Activated naive CD8-positive, alpha-beta T cell treated with anti-CD3 and anti-CD28 coated beads, Interleukin-2, amount 50 U/mL, for 24 hours (primary cell): ENCODE measurements around the gene DGKZ.

ENCODE experiments used
- ATAC-seq: fragments of 150-1000 bp; cut with Tn5 transposase; one replicate; pipeline ENCODE4 v1.10.0; 2021
- DNase-seq: peaks from one replicate; pipeline ENCODE4 v3.0.0; 2021
- H3K27ac Mint-ChIP-seq: one replicate; pipeline ENCODE4 v1.8.0; 2021; ENCODE audit warnings: mild to moderate bottlenecking, mixed read lengths
- H3K27me3 Mint-ChIP-seq: one replicate; pipeline ENCODE4 v1.8.0; 2021; ENCODE audit warnings: mixed read lengths
- H3K36me3 Mint-ChIP-seq: one replicate; pipeline ENCODE4 v1.8.0; 2021; ENCODE audit warnings: low read depth, mixed read lengths
- H3K4me1 Mint-ChIP-seq: one replicate; pipeline ENCODE4 v1.8.0; 2021; ENCODE audit warnings: mixed read lengths
- H3K4me3 Mint-ChIP-seq: one replicate; pipeline ENCODE4 v1.8.0; 2021; ENCODE audit warnings: mild to moderate bottlenecking, moderate library complexity, mixed read lengths
- H3K9me3 Mint-ChIP-seq: one replicate; pipeline ENCODE4 v1.8.0; 2021; ENCODE audit warnings: mixed read lengths

DGKZ gene

DNA sequence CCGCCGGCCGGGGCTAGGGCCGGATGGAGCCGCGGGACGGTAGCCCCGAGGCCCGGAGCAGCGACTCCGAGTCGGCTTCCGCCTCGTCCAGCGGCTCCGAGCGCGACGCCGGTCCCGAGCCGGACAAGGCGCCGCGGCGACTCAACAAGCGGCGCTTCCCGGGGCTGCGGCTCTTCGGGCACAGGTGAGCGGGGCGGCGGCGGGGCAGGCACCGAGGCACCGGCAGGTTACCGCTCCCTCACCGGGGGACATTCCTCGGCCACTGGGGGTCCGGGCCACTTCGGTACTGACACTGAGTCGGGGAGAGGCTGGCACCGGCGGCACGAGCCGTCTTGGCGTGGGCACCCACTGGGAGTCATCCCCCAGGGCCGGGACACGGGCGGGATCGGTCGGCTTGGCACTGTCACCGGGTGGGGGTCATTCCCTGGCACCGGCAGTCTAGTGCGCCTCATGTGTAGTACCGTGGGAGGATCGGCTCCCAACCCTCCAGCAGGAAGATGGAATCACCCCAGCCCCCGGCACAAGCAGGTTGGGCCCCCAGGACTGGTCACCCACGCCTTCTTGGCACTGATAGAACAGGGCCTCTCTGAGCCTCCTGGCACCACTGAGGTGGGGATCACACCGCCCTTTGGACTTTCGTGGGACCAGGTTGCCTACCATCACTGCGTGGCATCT, 511 bp downstream of the DGKZ start:
- Mint-ChIP-seq H3K4me1 (peaks cover 82% of the 10 kb centered on the region), H3K4me3 (peak overlapping the region; percentile 89), H3K9me3 (no peaks in the 10 kb centered on the region), H3K27ac (peak overlapping the region; percentile 93), H3K36me3 (peaks cover 3% of the 10 kb centered on the region), H3K27me3 (peaks cover 2% of the 10 kb centered on the region)
- DNase-seq (no peak), ATAC-seq (no peak)

DNA sequence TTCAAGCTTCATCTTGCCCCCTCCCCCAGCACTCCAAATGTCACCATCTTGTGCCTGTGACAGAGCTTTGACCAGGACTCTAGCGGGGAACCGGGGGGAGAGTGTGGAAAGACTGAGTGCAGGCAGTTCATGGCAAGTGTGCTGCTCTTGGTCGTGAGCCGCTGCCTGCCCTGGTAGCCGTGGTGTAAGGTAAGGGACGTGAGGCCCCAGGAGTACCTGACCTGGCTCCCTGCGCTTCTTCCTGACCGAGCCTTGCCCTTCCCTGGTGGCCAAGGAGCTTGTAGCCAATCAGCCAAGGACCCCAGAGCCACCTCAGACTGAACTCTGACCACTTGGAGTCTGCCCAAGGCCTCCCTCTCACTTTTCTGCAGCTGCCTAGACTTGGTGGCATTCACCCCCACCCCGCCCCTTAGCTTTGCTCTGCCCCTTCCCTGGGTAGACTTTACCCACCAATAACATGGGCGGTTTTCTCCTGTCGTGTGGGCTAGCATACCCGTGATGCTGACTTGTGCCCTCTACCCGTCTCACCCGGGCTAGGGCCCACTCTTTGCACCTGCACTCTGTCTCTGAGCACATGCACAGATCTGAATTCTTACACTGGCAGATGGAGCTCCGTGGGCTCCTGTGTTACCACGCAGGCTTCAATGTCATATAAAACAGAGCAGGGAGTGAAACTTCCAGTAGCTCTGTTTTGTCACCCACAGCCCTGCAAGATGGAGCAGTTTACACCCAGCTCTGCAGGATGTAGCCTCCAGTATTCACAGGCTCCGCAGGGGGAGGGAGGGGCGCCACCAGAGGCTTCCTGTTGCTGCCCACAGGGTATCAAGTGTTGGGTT, 1.5 kb downstream of the DGKZ start:
- ATAC-seq = peak; percentile 47
- peaks cover 3% of the 10 kb centered on the region for H3K36me3 Mint-ChIP-seq
- peak; percentile 61 for DNase-seq
- peaks cover 2% of the 10 kb centered on the region for H3K27me3 Mint-ChIP-seq
- H3K4me3 Mint-ChIP-seq = peak overlapping the region; percentile 89
- peaks cover 84% of the 10 kb centered on the region for H3K4me1 Mint-ChIP-seq
- peak overlapping the region; percentile 93 for H3K27ac Mint-ChIP-seq
- H3K9me3 Mint-ChIP-seq = no peaks in the 10 kb centered on the region

DNA sequence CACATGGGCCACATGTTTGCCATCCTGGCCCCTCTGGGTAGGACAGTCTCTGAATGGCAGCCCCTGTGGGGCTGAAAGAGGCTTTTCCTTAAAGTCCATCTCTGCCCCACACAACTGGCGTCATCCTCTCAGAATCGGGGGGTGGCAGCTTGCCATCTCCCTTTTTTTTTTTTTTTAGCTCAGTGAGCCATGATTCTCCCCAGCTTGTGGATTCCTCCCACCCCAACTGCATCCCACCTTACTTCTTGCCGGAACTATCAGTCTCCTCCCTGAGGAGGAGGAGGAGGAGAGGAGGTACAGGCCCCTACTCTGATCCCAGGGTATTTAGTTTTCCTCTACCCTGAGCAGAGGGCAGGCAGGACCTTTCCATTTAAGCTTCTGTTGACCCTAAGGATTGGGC, 3.4 kb downstream of the DGKZ start:
- H3K4me3 Mint-ChIP-seq = no peak overlapping the region
- peak overlapping the region; percentile 60 for H3K27ac Mint-ChIP-seq

DNA sequence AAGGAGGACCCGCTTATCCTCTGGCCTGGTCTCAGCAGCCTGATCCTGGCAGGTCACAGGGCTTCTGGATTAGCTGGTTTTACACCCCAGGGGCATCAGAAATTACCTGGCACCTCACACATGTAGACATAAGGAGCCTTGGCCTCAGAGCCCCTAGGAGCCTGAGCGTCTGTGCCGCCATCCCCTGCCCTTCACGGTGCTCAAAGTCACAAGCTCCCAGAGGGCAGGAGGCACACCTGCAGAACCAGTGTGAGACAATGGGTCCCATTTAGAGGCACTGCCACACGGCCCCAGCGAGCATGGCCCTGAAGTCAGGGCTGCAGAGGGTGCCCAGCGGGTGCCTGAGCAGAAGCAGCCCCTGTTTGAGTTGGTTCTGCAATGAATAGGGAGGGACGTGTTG, 3.9 kb downstream of the DGKZ start:
- Mint-ChIP-seq H3K36me3 (peaks cover 3% of the 10 kb centered on the region), H3K27ac (peak overlapping the region; percentile 69), H3K4me3 (peak overlapping the region; percentile 74), H3K4me1 (peaks cover 81% of the 10 kb centered on the region), H3K27me3 (peaks cover 2% of the 10 kb centered on the region), H3K9me3 (no peaks in the 10 kb centered on the region)
- DNase-seq (no peak), ATAC-seq (no peak)

More for the DNA sequence above, 3.4 kb downstream of the DGKZ start:
- ATAC-seq = no peak
- H3K36me3 Mint-ChIP-seq = peaks cover 3% of the 10 kb centered on the region
- no peaks in the 10 kb centered on the region for H3K9me3 Mint-ChIP-seq
- H3K27me3 Mint-ChIP-seq = peaks cover 2% of the 10 kb centered on the region
- no peak for DNase-seq
- H3K4me1 Mint-ChIP-seq = peaks cover 83% of the 10 kb centered on the region

DNA sequence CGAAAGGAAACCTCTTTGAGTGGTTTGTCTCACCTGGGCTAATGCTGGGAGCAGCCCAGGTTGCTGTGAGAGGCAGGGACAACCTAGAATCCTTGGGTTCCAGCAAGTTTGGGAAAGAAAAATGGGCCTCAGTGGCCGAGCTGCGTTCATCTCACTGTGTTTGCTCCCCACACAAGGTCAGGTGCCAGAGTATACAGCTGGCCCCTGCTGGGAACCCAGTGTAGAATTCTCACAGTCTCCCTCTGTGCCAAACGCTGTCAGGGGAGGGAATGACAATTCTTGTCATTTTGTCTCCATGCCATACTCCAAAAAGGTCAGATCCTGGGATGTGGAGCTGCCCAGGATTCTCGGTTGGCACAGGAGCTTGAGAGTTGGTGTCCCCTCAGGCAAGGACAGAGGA, 4.3 kb downstream of the DGKZ start:
- H3K4me1 Mint-ChIP-seq = peaks cover 81% of the 10 kb centered on the region
- peaks cover 3% of the 10 kb centered on the region for H3K36me3 Mint-ChIP-seq
- H3K27ac Mint-ChIP-seq = peak overlapping the region; percentile 80
- peak overlapping the region; percentile 74 for H3K4me3 Mint-ChIP-seq
- peaks cover 2% of the 10 kb centered on the region for H3K27me3 Mint-ChIP-seq
- no peaks in the 10 kb centered on the region for H3K9me3 Mint-ChIP-seq
- DNase-seq (no peak), ATAC-seq (no peak)

DNA sequence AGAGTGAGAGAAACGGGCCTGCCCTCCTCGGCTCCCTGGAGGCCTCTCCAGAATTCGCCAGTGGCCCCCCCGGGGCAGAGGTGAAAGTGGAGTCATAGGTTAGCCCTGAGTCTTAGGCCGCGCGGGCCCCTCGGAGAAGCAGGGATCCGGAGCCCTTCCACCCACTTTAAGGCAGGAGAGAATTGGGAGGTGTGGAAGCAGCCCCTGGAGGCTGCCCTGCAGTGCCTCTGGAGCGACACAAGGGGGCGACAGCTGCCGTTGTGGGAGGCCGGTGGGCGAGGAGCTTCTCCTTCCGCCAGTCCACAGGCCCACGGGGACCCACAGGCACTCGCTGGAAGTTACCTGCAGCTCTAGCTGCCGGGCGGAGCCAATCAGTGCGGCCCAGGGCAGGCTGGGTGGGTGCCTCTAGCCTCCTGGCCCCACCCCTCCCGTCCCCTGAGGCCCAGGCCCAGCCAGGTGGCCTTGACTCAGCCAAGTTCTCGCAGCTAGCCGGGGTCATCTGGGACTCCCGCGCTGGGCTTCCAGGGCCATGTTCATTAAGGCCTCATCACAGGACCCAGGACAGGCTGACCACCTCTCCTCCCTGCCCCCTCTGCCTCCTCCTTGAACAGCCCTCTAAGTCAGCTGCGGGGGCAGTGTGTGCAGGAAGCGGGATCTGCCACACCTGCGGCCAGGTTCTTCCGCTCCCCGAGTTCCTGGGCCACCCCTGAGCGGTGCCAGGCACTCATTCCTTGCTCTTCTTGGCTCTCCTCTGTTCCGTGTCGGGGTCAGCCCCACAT, 5.0 kb downstream of the DGKZ start:
- Mint-ChIP-seq H3K36me3 (peaks cover 3% of the 10 kb centered on the region), H3K27me3 (no peaks in the 10 kb centered on the region), H3K27ac (peak overlapping the region; percentile 80), H3K9me3 (no peaks in the 10 kb centered on the region), H3K4me1 (peaks cover 82% of the 10 kb centered on the region), H3K4me3 (peak overlapping the region; percentile 74)
- peak; percentile 81 for DNase-seq
- ATAC-seq = peak; percentile 30

DNA sequence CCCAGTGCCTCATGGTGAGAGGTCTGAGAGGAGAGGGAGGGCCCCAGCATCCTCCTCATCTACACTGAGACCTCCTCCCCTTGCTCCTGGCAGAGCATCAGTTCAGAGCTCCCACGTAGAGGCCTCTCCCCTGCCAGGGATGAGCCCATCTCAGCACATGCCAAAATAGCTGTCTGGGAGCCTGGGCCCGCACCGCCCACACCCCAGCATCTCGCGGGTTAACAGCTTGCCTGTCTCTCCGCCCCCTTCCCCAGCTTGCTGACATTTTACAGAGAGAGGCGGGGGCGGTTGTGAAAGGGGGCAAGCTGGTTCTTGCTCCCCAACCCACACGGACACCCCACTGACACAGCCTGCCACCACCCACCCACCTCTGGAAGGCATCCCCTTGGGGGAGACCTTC, 6.4 kb downstream of the DGKZ start:
- no peaks in the 10 kb centered on the region for H3K27me3 Mint-ChIP-seq
- H3K27ac Mint-ChIP-seq = peak overlapping the region; percentile 80
- DNase-seq = peak; percentile 73

DNA sequence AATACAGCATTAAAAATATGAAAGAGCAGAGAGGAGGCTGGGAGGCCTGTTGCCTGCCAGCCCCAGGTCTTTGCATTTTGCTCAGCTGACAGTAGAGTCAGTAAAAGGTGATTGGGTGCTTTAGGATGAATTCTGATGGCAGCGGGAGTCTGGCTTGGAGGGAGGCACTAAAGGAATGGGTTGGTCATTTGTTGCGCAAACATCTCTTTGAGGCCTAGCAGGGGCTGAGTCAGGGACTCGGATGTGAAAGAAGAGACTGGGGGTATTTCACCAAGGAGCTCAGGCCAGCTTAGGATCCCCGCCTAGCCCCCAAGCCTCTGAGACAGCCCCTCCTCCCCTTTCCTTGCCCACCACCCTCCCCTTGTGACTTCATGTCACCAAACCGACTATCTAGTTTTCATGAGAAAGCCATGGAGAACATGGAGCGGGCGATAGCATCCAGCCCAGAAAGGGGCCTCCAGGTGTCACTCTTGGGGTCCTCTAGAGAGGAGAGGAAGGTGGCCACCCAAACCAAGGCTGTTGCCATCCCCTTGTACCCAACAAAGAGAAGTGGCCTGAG, 9.7 kb downstream of the DGKZ start:
- no peak overlapping the region for H3K4me3 Mint-ChIP-seq
- peaks cover 76% of the 10 kb centered on the region for H3K4me1 Mint-ChIP-seq
- no peaks in the 10 kb centered on the region for H3K36me3 Mint-ChIP-seq
- ATAC-seq (no peak), DNase-seq (no peak)
- peak overlapping the region; percentile 45 for H3K27ac Mint-ChIP-seq
- H3K9me3 Mint-ChIP-seq = no peaks in the 10 kb centered on the region
- H3K27me3 Mint-ChIP-seq = no peaks in the 10 kb centered on the region

More for the DNA sequence above, 6.4 kb downstream of the DGKZ start:
- no peaks in the 10 kb centered on the region for H3K9me3 Mint-ChIP-seq
- peaks cover 90% of the 10 kb centered on the region for H3K4me1 Mint-ChIP-seq
- peak; percentile 60 for ATAC-seq
- H3K4me3 Mint-ChIP-seq = peak overlapping the region; percentile 74
- peaks cover 3% of the 10 kb centered on the region for H3K36me3 Mint-ChIP-seq

DNA sequence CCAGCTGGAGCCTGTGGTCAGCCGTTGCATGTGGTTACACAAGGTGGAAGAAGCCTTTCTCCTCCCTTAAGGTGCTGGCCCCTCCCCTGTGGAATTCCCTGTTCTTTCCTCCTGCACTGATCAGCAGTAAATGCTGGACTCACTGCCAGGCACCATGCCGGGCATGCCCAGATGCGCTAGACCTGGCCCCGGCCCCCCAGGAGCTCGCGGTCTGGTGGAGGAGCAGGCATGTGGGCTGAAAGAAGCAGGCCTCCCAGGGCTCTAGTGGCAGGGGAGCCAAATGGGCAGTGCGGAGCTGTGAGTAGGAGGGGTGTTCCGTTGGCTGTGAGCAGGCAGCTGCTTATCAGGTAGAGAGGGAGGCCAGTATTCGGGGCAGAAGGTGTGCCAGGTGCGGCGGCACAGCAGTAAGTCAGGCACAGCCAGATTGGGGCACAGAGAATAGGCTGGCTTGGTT, 10.2 kb downstream of the DGKZ start:
- Mint-ChIP-seq H3K36me3 (no peaks in the 10 kb centered on the region), H3K4me3 (no peak overlapping the region), H3K27me3 (no peaks in the 10 kb centered on the region), H3K9me3 (no peaks in the 10 kb centered on the region), H3K27ac (peak overlapping the region; percentile 46), H3K4me1 (peaks cover 74% of the 10 kb centered on the region)
- no peak for ATAC-seq
- no peak for DNase-seq

DNA sequence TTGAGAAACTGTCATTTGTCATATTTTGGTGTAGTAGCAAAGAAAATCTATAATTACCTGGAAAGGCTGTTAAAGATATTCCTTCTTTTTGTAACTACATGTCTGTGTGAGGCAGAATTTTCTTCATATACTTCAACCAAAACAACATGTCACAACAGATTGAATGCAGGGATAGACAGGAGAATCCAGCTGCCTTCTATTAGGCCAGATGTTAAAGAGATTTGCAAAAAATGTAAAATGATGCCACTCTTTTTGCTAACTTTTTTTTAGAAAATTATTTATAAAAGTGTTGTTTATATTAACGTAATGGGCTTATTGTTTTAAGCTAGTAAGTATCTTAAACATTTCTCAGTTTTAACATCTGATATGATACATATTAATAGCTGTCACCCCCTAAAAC, 12.7 kb downstream of the DGKZ start:
- ATAC-seq = no peak
- Mint-ChIP-seq H3K27ac (no peak overlapping the region), H3K9me3 (no peaks in the 10 kb centered on the region), H3K4me3 (no peak overlapping the region), H3K36me3 (no peaks in the 10 kb centered on the region), H3K27me3 (no peaks in the 10 kb centered on the region), H3K4me1 (peaks cover 65% of the 10 kb centered on the region)
- no peak for DNase-seq

DNA sequence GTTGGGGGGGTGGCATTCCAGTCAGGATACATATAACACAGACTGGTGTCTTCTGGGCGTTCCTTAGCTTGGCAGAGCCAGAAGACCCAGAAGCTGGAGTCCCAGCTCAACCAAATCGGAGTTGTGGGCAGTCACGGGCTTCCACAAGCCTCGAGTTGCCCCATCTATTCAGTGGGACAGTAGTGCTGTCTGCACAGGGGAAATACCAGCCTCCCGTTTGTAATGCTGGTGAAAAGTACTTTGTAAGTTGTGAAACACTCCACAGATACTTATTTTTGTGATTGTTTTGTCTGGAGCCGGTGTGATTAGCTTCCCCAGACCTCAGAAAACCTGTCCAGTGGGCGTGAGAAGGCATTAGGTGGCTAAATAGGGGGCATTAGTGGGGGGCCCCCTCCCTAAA, 13.6 kb downstream of the DGKZ start:
- ATAC-seq = no peak
- H3K27me3 Mint-ChIP-seq = no peaks in the 10 kb centered on the region
- peak overlapping the region; percentile 59 for H3K4me3 Mint-ChIP-seq
- H3K27ac Mint-ChIP-seq = peak overlapping the region; percentile 88
- H3K36me3 Mint-ChIP-seq = no peaks in the 10 kb centered on the region
- H3K9me3 Mint-ChIP-seq = no peaks in the 10 kb centered on the region
- no peak for DNase-seq
- peaks cover 65% of the 10 kb centered on the region for H3K4me1 Mint-ChIP-seq

DNA sequence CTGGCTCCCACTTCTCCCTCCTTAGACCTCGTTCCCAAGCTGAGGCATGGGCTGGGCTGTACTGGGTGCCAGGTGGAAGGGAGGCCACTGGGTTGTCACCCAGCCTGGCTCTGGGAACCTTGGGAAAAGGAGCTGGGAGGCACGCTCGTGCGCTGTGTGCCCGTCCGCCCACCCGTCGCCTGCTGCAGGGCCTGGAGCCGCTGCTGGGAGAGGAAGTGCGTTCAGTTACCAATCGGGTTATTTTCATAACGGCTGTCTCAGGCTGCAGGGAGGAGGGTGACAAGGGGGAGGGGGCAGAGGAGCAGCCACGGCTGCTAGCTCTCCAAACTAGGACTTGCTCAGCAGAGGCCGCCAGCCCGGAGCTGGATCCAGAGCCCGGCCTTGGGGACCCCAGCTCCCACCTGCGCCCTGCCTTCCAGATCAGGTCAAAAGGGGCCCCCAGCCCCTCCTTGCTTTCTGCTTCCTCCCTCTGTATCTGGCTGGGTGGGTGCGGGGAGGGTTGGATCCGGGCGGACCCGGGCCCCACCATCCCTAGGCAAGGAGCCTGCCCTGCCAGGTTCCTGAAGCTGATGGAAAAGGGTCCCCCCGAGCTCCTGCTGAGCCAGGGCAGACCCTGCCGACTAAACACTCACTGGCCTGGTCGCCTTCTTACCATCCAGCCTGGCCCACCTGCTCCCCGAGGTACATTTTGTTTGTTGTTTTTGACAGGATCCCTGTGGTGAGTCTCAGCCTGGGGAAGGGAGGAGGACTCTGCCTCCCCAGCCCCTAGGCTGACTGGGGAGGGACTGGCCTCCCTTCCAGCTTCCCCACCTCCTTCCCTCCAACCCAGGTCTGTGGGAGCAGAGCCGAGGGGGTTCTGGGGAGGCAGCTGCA, 14.3 kb downstream of the DGKZ start:
- DNase-seq (peak; percentile 70), ATAC-seq (peak; percentile 82)
- Mint-ChIP-seq H3K4me1 (peaks cover 61% of the 10 kb centered on the region), H3K27me3 (no peaks in the 10 kb centered on the region), H3K4me3 (peak overlapping the region; percentile 59), H3K9me3 (no peaks in the 10 kb centered on the region), H3K27ac (peak overlapping the region; percentile 88), H3K36me3 (no peaks in the 10 kb centered on the region)

DNA sequence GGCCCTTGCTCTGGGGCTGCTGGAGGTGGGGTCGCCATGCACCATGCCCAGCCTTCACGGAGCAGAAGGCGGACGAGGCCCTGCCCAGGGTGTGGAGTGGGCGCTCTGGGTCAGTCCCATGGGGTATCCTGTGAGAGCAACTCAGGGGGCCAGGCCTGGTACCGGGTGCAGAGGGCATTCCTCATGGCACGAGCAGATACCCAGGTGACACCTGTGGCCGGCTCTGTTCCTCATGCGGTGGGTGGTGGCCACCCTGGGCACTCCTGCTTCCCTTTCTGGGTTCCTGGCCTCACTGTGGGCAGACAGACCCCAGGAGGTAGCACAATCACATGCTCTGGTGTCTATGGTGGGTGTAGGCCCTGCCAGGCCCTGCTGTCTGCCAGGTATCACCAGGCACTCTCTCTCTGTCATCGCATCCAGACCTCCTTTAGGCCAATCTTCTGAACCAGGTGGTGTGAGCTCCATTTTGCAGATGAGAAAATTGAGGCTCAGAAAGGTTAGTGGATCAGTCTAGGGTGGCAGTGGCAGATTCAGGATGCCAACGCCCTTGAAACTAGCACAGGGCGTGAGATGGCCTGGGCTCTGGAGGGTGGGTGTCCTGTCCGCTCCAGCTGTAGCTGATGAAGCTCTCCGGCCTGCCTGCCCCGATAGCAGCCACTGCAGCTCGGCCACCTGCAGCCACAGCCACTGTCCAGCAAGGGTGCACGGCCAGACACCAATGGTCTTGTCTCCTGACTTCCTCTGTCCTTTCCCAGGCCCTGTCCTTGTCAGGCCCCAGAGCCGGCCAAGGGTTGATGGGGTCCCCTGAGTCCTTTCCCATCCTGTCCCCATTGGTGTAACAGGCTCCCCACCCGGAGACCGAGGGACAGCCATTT, 15.1 kb downstream of the DGKZ start:
- no peaks in the 10 kb centered on the region for H3K27me3 Mint-ChIP-seq
- peak overlapping the region; percentile 76 for H3K27ac Mint-ChIP-seq
- DNase-seq = no peak
- no peaks in the 10 kb centered on the region for H3K9me3 Mint-ChIP-seq
- H3K4me1 Mint-ChIP-seq = peaks cover 59% of the 10 kb centered on the region
- peak overlapping the region; percentile 34 for H3K4me3 Mint-ChIP-seq
- no peak for ATAC-seq
- no peaks in the 10 kb centered on the region for H3K36me3 Mint-ChIP-seq
